Body of pancreas (tissue), 4 donors: ENCODE measurements around the gene DGKQ. TPM values are rescaled to one million over a fixed set of nuclear protein-coding genes. Genes with fewer than 3 reads are reported as not detected.

Experiments
- ATAC-seq: fragments of 150-250 bp; one replicate; pipeline ENCODE4 v1.9.1; 2016
- DNase-seq, 4 donors: peaks; one replicate each; pipeline ENCODE4 v3.0.0-alpha.2; 2019
- H3K27ac ChIP-seq, 4 donors: fragments of 200-600 bp; sonication (generic); 1 replicate in 3 of 4; 2 replicates in 1 of 4; pipeline versions ENCODE4 v1.5.1 to v1.6.1; 2016 to 2019; ENCODE audit warnings: mild to moderate bottlenecking in 1 of 4, mixed read lengths in 1 of 4, moderate library complexity in 1 of 4
- H3K27me3 ChIP-seq, 2 donors: fragments of 200-600 bp; sonication (generic); one replicate each; pipeline ENCODE4 v1.6.0; 2016; ENCODE audit warnings: mild to moderate bottlenecking in 1 of 2
- H3K36me3 ChIP-seq, 2 donors: fragments of 200-600 bp; sonication (generic); replicated peaks in 1 of 2; 2 replicates each; pipeline ENCODE4 v1.5.1; 2016; ENCODE audit warnings: low read depth in 2 of 2; ENCODE audit not compliant: insufficient read depth in 1 of 2
- H3K4me1 ChIP-seq: fragments of 200-600 bp; sonication (generic); one replicate; pipeline ENCODE4 v1.6.0; 2016
- H3K4me3 ChIP-seq, 2 donors: fragments of 200-600 bp; sonication (generic); 1 replicate in 1 of 2; 2 replicates in 1 of 2; pipeline ENCODE4 v1.5.1; 2016 to 2019
- H3K9me3 ChIP-seq, 3 donors: fragments of 200-600 bp; sonication (generic); 1 replicate in 2 of 3; 2 replicates in 1 of 3; pipeline ENCODE4 v1.5.1; 2016
- POLR2A ChIP-seq, 3 donors: fragments of 450-650 bp; IDR thresholded peaks; one replicate each; pipeline ENCODE4 v1.6.1; 2016; ENCODE audit warnings: antibody characterized with exemption in 3 of 3, mild to moderate bottlenecking in 2 of 3
- WGBS, 2 donors: methylation state at CpG; one replicate each; pipeline ENCODE4 v1.1.5; 2017; 5-methylcytosine and 5-hydroxymethylcytosine counted together
- intact Hi-C: fragments of 100-400 bp; cut with DNase I; formaldehyde crosslinking; loops from one replicate; pipeline ENCODE4 v1.15.1; 2023
- total RNA-seq, 2 donors: library from RNA; depleted of rRNA; stranded (reverse); fragments of >200 nt; gene quantifications; one replicate each; pipeline ENCODE4 v1.1.0, GENCODE V29; 2016
- TF ChIP-seq, protein P1 (sequence below), 7 experiments: fragments of 450-650 bp in 4 of 7; fragments of 200-600 bp in 3 of 7; sonication (generic) in 3 of 7; IDR thresholded peaks; one replicate each; pipeline ENCODE4 v1.5.1; 2016 to 2019; ENCODE audit warnings: antibody characterized with exemption in 7 of 7

DGKQ gene
- total RNA-seq, 2 donors from 2014 or later: 13.2 to 17.5 TPM

DNA sequence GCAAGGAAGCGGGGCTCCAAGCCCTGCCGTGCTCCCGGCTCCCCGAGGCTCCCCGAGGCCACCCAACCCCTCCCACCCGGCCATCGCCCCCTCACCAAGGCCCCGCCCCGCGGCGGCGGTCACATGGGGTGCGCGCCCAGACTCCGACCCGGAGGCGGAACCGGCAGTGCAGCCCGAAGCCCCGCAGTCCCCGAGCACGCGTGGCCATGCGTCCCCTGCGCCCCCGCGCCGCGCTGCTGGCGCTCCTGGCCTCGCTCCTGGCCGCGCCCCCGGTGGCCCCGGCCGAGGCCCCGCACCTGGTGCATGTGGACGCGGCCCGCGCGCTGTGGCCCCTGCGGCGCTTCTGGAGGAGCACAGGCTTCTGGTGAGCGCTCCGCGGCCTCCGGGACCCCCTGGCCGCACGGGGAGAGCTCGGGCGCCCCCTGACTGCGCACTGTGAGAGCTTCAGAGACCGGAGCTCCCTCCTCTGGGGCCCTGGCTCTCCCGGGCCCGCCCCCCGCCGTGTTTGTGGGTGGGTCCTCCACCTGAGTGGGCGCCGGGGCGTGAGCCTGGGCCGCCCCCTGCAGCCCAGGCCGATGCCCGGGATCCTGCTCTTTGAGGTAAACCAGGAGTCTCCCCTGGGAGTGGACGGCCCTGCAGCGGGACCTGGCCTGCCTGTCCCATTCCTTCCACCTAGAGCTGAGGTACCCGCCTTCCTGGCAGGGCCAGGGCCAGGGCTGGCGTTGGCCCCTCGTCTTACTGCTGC is 13.7 kb upstream of the DGKQ start, which contains the start of gene IDUA:
Gene IDUA, plus strand, starts transcription at position 166 of the 745 bp plus-strand sequence. Its CDS starts 41 bp downstream, at position 207.
- H3K27ac ChIP-seq: peak within 1 kb of the TSS; percentile 1 to 81 (median 67)
- no peaks in the 10 kb centered on the region for H3K36me3 ChIP-seq
- peak; percentile 80 for ATAC-seq
- H3K9me3 ChIP-seq: no peaks in the 10 kb centered on the region
- H3K4me1 ChIP-seq: peaks cover 39% of the 10 kb centered on the region
- no peak for TF ChIP-seq POLR2A (IDR thresholded peaks at IDR 0.05)
- TF ChIP-seq, protein P1, sequence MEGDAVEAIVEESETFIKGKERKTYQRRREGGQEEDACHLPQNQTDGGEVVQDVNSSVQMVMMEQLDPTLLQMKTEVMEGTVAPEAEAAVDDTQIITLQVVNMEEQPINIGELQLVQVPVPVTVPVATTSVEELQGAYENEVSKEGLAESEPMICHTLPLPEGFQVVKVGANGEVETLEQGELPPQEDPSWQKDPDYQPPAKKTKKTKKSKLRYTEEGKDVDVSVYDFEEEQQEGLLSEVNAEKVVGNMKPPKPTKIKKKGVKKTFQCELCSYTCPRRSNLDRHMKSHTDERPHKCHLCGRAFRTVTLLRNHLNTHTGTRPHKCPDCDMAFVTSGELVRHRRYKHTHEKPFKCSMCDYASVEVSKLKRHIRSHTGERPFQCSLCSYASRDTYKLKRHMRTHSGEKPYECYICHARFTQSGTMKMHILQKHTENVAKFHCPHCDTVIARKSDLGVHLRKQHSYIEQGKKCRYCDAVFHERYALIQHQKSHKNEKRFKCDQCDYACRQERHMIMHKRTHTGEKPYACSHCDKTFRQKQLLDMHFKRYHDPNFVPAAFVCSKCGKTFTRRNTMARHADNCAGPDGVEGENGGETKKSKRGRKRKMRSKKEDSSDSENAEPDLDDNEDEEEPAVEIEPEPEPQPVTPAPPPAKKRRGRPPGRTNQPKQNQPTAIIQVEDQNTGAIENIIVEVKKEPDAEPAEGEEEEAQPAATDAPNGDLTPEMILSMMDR (IDR thresholded peaks at IDR 0.05): peak in 4 of 7 experiments; percentile 29 to 39 (median 32)
- no peaks in the 10 kb centered on the region for H3K27me3 ChIP-seq
- intact Hi-C loops: no loop called here
- WGBS, 2 donors: 0 to 7% methylated on average over 3 to 54 of the region's 69 CpGs
- peak; percentile 73 to 83 (median 78) for DNase-seq
- H3K4me3 ChIP-seq: peak within 1 kb of the TSS; percentile 2 to 24

DNA sequence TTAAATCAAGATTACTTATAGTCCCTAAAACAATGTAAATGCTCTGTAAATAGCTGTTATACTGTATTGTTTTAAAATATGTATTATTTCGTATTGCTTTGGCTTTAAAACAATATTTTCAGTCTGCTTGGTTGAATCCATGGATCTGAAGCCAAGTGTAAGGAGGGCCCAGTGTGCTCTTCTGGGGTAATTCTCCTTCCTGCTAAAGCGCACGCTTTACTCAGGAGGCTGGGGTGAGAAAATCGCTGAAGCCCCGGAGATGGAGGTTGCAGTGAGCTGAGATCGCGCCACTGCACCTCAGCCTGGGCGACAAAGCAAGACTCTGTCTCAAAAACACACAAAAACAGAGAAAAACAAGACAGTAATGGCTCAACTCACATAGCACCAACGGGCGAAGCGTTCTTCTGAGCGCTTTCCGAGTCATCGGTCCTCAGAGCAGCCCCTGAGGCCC is 13.1 kb upstream of the DGKQ start:
- intact Hi-C loops: no loop called here
- peaks cover 33% of the 10 kb centered on the region for H3K4me1 ChIP-seq

DNA sequence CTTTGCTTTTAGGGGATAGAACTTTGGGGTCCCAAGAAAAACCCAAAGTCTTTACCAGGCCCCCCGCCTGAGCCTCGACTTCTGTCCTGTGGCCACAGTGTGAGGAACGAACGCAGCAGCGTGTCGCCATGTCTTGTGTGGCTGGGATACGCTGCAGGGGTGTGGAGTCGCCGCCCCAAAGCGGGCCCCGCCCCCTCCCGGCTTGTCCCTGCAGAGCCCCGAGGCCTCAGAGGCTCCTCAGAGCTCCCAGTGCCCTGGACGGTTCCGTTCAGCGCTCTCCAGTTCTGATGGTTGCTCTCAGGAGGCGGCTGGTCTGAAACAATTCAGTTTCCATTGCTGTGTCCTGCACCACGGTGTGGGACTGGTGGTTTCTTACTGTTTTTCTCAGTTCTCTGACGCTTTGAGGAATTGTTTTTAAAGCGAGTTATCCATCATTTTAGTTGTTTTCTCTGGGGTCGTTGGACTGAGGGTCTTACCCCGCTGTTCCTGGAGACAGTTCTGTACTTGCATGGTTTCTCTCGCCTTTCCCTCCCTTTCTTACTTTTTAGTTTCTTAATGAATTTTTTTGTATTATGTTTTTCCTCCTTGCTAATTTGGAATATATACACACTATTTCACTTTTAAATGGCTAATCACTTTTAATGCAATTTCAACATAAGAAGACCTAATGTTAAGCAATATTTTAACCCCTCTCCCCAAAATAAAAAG is 11.9 kb upstream of the DGKQ start:
- 24 to 55% methylated on average over 10 to 23 of the region's 23 CpGs for WGBS, 2 donors

More for the DNA sequence above, 13.1 kb upstream of the DGKQ start:
- ATAC-seq (peak; percentile 10), DNase-seq (no peak)
- Histone ChIP-seq H3K36me3 (no peaks in the 10 kb centered on the region), H3K9me3 (no peaks in the 10 kb centered on the region), H3K4me3 (peak overlapping the region; percentile 2 to 24), H3K27ac (peak overlapping the region; percentile 1 to 81 (median 67)), H3K27me3 (no peaks in the 10 kb centered on the region)
- WGBS, 2 donors: 2 to 5% methylated on average over 8 to 14 of the region's 14 CpGs
- TF ChIP-seq POLR2A (IDR thresholded peaks at IDR 0.05): peak in 2 of 3 donors; percentile 45 to 60
- TF ChIP-seq, protein P1 (IDR thresholded peaks at IDR 0.05): no peak

DNA sequence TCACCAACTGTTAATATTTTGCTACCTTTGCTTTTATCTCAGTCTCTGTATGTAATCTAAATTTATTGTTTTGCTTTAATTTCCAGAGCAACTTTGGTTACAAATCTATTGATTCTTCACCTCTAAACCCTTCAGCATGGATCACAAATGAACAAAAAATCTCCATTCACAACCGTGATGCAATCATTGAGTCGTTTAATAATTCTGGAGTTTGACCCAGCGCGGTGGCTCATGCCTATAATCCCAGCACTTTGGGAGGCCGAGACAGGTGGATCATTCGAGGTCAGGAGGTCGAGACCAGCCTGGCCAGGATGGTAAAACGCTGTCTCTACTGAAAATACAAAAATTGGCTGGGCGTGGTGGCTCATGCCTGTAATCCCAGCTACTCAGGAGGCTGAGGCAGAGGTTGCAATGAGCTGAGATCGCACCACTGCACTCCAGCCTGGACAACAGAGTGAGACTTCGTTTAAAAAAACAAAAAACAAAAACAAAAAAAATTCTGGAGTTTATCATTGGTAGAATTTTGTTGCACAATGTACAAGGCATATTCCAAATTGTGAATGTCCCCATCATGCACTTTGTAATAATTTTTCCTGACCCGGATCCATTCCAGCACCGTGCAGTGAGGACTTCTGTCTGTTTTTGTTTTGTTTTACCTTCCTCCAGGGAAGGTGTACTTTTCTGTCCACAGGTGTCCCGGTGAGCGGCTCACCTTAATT is 11.1 kb upstream of the DGKQ start:
- intact Hi-C loops: no loop called here
- TF ChIP-seq, protein P1 (IDR thresholded peaks at IDR 0.05): no peak
- no peak for TF ChIP-seq POLR2A (IDR thresholded peaks at IDR 0.05)
- DNase-seq: no peak
- Histone ChIP-seq H3K27me3 (no peaks in the 10 kb centered on the region), H3K36me3 (no peaks in the 10 kb centered on the region), H3K4me1 (peaks cover 32% of the 10 kb centered on the region), H3K27ac (peak overlapping the region in 3 of 4 donors; percentile 15 to 66 (median 16)), H3K4me3 (no peak overlapping the region), H3K9me3 (no peaks in the 10 kb centered on the region)
- peak; percentile 2 for ATAC-seq
- 62 to 64% methylated on average over 15 of the region's 15 CpGs for WGBS, 2 donors

More for the DNA sequence above, 11.9 kb upstream of the DGKQ start:
- ATAC-seq (peak; percentile 75), DNase-seq (peak; percentile 80 to 90 (median 84))
- H3K4me1 ChIP-seq: peaks cover 32% of the 10 kb centered on the region
- H3K27me3 ChIP-seq: no peaks in the 10 kb centered on the region
- intact Hi-C loops: no loop called here
- TF ChIP-seq, protein P1 (IDR thresholded peaks at IDR 0.05): peak in 1 of 7 experiments; percentile 6
- peak in 2 of 3 donors; percentile 46 to 48 for TF ChIP-seq POLR2A (IDR thresholded peaks at IDR 0.05)
- peak overlapping the region in 3 of 4 donors; percentile 15 to 66 (median 16) for H3K27ac ChIP-seq
- H3K9me3 ChIP-seq: no peaks in the 10 kb centered on the region
- no peaks in the 10 kb centered on the region for H3K36me3 ChIP-seq
- no peak overlapping the region for H3K4me3 ChIP-seq
